Measurements from ENCODE around the gene RIMBP2.
"Not testable (repeated sequence)": the region's sequence is repeated elsewhere in the genome, so short reads cannot be mapped to it uniquely, and the experiment has no call there.

Gene RIMBP2

GRCh38 chr12:130754234-130754901 is 38.3 kb upstream of the RIMBP2 start:
- no peak for DNase-seq (ENCODE audit: low read depth)
- H3K4me3 ChIP-seq (ENCODE audit: low read depth, low read length): no peak overlapping the region
- TF ChIP-seq CTCF (IDR thresholded peaks at IDR 0.05; ENCODE audit: control insufficient read depth, extremely low read depth, insufficient read depth): no peak

GRCh38 chr12:130752692-130753230 is 36.7 kb upstream of the RIMBP2 start:
- H3K4me3 ChIP-seq (ENCODE audit: low read depth, low read length): no peak overlapping the region
- DNase-seq (ENCODE audit: low read depth): no peak
- no peak for TF ChIP-seq CTCF (IDR thresholded peaks at IDR 0.05; ENCODE audit: control insufficient read depth, extremely low read depth, insufficient read depth)

GRCh38 chr12:130752037-130752436 is 35.9 kb upstream of the RIMBP2 start:
- not testable (repeated sequence) for DNase-seq (ENCODE audit: low read depth); H3K4me3 ChIP-seq (ENCODE audit: low read depth, low read length)

- TF ChIP-seq CTCF (IDR thresholded peaks at IDR 0.05; ENCODE audit: control insufficient read depth, extremely low read depth, insufficient read depth): no peak
- no peak overlapping the region for H3K4me3 ChIP-seq (ENCODE audit: low read depth, low read length)
- DNase-seq (ENCODE audit: low read depth): no peak
Measured at GRCh38 chr12:130748786-130749185, 32.7 kb upstream of the RIMBP2 start.

GRCh38 chr12:130747867-130748740 is 32.0 kb upstream of the RIMBP2 start:
- DNase-seq (ENCODE audit: low read depth): peak; percentile 11
- no peak overlapping the region for H3K4me3 ChIP-seq (ENCODE audit: low read depth, low read length)
- peak; percentile 96 for TF ChIP-seq CTCF (IDR thresholded peaks at IDR 0.05; ENCODE audit: control insufficient read depth, extremely low read depth, insufficient read depth)

- TF ChIP-seq CTCF (IDR thresholded peaks at IDR 0.05; ENCODE audit: control insufficient read depth, extremely low read depth, insufficient read depth): no peak
- H3K4me3 ChIP-seq (ENCODE audit: low read depth, low read length): no peak overlapping the region
- DNase-seq (ENCODE audit: low read depth): no peak
Measured at GRCh38 chr12:130746546-130746945, 30.4 kb upstream of the RIMBP2 start.

- DNase-seq (ENCODE audit: low read depth): no peak
- H3K4me3 ChIP-seq (ENCODE audit: low read depth, low read length): no peak overlapping the region
- TF ChIP-seq CTCF (IDR thresholded peaks at IDR 0.05; ENCODE audit: control insufficient read depth, extremely low read depth, insufficient read depth): no peak
Measured at GRCh38 chr12:130745921-130746320, 29.8 kb upstream of the RIMBP2 start.

Data from LNCaP clone FGC (cell line).